Measurements from ENCODE around the gene RYR3. TPM values are rescaled to one million over a fixed set of nuclear protein-coding genes. Genes with fewer than 3 reads are reported as not detected.

The RYR3 gene
- total RNA-seq, 1 donor from 2014 or later = 0.61 TPM

DNA sequence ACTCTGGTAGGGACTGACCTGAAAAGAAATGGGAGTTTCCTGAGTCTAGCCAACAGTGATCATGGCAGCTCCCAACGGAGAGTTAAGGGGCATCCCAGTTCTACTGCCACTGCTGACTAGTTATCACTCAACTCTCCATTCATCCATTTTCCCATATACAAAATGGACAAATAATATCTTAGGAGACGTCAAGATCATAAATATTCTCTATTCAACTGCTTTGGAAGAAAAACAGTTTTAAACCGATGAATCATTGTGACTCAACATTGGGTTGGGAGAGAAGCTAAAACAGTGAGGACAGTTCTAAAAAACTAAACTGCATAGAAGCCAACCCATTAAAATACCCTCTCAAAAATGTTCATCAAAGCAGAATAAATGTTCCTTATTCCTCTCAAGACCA is 600.0 kb downstream of the RYR3 start:
- no peaks in the 10 kb centered on the region for H3K9me3 ChIP-seq
- H3K4me1 ChIP-seq = no peaks in the 10 kb centered on the region
- no peak overlapping the region for H3K27ac ChIP-seq
- H3K4me3 ChIP-seq = no peak overlapping the region
- H3K36me3 ChIP-seq = no peaks in the 10 kb centered on the region
- intact Hi-C loops (cut with DNase I) = no loop called here
- H3K27me3 ChIP-seq = no peaks in the 10 kb centered on the region
- no peak for ATAC-seq
- TF ChIP-seq, protein P1, sequence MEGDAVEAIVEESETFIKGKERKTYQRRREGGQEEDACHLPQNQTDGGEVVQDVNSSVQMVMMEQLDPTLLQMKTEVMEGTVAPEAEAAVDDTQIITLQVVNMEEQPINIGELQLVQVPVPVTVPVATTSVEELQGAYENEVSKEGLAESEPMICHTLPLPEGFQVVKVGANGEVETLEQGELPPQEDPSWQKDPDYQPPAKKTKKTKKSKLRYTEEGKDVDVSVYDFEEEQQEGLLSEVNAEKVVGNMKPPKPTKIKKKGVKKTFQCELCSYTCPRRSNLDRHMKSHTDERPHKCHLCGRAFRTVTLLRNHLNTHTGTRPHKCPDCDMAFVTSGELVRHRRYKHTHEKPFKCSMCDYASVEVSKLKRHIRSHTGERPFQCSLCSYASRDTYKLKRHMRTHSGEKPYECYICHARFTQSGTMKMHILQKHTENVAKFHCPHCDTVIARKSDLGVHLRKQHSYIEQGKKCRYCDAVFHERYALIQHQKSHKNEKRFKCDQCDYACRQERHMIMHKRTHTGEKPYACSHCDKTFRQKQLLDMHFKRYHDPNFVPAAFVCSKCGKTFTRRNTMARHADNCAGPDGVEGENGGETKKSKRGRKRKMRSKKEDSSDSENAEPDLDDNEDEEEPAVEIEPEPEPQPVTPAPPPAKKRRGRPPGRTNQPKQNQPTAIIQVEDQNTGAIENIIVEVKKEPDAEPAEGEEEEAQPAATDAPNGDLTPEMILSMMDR (IDR thresholded peaks at IDR 0.05) = no peak
- DNase-seq = no peak

DNA sequence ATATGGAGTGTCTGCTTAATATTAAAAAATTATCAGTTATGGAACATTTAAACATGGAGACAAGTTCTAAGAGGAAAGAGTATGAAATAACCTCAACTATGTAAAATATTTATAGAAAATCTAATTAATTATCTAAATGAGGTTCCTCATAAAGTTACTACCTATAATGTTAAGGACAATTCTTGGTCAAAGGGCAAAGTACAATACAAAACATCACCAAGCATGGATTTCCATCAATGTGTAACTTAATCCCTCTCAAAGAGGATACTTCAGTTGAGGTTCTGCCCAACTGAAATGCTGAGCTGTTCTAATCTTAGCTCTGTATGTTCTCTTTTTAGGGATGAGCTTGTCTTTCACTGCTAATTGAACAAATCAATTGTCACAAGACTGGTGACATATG is 601.6 kb downstream of the RYR3 start:
- intact Hi-C loops (cut with DNase I) = no loop called here
- Histone ChIP-seq H3K36me3 (no peaks in the 10 kb centered on the region), H3K4me3 (no peak overlapping the region), H3K27me3 (no peaks in the 10 kb centered on the region), H3K4me1 (no peaks in the 10 kb centered on the region), H3K27ac (no peak overlapping the region), H3K9me3 (no peaks in the 10 kb centered on the region)
- no peak for DNase-seq
- ATAC-seq = no peak
- TF ChIP-seq, protein P1 (IDR thresholded peaks at IDR 0.05) = no peak

DNA sequence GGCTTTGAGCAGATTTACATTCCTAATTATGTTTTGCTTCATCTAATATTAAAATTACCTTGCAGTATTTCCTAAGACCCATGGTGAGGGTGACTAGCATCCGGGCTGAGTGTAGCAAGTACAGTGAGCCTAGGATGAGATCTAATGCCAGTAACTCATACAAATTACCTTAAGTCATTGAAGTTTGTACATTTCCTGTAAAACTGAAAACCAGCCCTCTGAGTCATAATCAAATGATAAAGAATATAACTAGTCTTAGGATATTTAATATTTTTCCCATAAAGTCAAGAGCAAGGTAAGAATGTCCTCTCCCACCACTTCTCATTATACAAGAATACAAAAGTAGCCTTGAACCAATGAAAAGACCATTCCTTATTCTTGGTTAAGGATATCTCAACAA is 602.7 kb downstream of the RYR3 start:
- ATAC-seq (no peak), DNase-seq (no peak)
- Histone ChIP-seq H3K27ac (no peak overlapping the region), H3K36me3 (no peaks in the 10 kb centered on the region), H3K4me1 (no peaks in the 10 kb centered on the region), H3K27me3 (no peaks in the 10 kb centered on the region), H3K4me3 (no peak overlapping the region), H3K9me3 (no peaks in the 10 kb centered on the region)
- TF ChIP-seq, protein P1 (IDR thresholded peaks at IDR 0.05) = no peak
- intact Hi-C loops (cut with DNase I) = no loop called here

Other genes with a start within 250 kb of the RYR3 start
- 33.5 TPM for gene FMN1, start 116.3 kb upstream of the RYR3 start, total RNA-seq

Data from upper lobe of right lung (tissue), 1 donor.